ENCODE results near the gene C15orf40.
"Not testable (repeated sequence)": the region's sequence is repeated elsewhere in the genome, so short reads cannot be mapped to it uniquely, and the experiment has no call there.

DNA sequence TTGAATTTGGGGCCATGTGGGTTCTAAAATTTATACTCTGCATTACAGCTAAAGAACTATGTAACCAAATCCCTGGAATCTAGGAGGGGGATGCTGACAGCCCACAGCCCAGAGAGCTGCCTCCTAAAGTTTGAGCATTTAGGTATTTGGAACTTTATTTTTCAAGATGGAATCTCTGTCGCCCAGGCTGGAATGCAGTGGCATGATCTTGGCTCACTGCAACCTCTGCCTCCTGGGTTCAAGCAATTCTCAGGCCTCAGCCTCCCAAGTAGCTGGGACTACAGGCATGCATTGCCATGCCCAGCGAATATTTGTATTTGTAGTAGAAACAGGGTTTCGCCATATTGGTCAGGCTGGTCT, 10.8 kb downstream of the C15orf40 start:
- TF ChIP-seq CTCF, EP300 (IDR thresholded peaks at IDR 0.05): not testable (repeated sequence)
